Osteoblast (primary cell): ENCODE measurements around the gene NTRK2. TPM values are rescaled to one million over a fixed set of nuclear protein-coding genes. Genes with fewer than 3 reads are reported as not detected.

Experiments used
- DNase-seq: peaks from one replicate; pipeline ENCODE4 v3.0.0; 2011; ENCODE audit warnings: low spot score, mixed read lengths; ENCODE audit not compliant: insufficient read length; ENCODE audit errors: missing footprints
- H2AFZ ChIP-seq: 2 replicates; pipeline ENCODE4 v1.6.0; 2011; ENCODE audit warnings: mild to moderate bottlenecking, low read length
- H3K27ac ChIP-seq: 2 replicates; pipeline ENCODE4 v1.5.1; 2011; ENCODE audit warnings: mild to moderate bottlenecking, low read depth, low read length, moderate library complexity
- H3K27me3 ChIP-seq: 2 replicates; pipeline ENCODE4 v1.6.0; 2012; ENCODE audit warnings: mild to moderate bottlenecking, control low read depth, inconsistent platforms, low read length, moderate library complexity; ENCODE audit not compliant: insufficient read depth
- H3K36me3 ChIP-seq: 2 replicates; pipeline ENCODE4 v1.5.1; 2011; ENCODE audit warnings: mild to moderate bottlenecking, low read length, control low read depth, moderate library complexity; ENCODE audit not compliant: insufficient read depth
- H3K4me1 ChIP-seq: 2 replicates; pipeline ENCODE4 v1.5.1; 2011; ENCODE audit warnings: mild to moderate bottlenecking, low read length, control low read depth, moderate library complexity; ENCODE audit not compliant: insufficient read depth
- H3K4me2 ChIP-seq: 2 replicates; pipeline ENCODE4 v1.6.0; 2011; ENCODE audit warnings: mild to moderate bottlenecking, low read length; ENCODE audit not compliant: insufficient read depth
- H3K4me3 ChIP-seq: fragments of 200-600 bp; sonication (generic); 3 replicates; pipeline ENCODE4 v1.5.1; 2012; ENCODE audit warnings: mild to moderate bottlenecking, low read length, inconsistent platforms; ENCODE audit not compliant: insufficient read depth
- H3K79me2 ChIP-seq: 2 replicates; pipeline ENCODE4 v1.6.0; 2012; ENCODE audit warnings: mild to moderate bottlenecking, low read length, control low read depth, inconsistent platforms; ENCODE audit not compliant: insufficient read depth
- H3K9me3 ChIP-seq: 2 replicates; pipeline ENCODE4 v1.5.1; 2011; ENCODE audit warnings: low read depth, low read length, control low read depth
- H4K20me1 ChIP-seq: 2 replicates; pipeline ENCODE4 v1.6.0; 2012; ENCODE audit warnings: mild to moderate bottlenecking, low read length, control low read depth; ENCODE audit not compliant: insufficient read depth
- CTCF ChIP-seq: IDR thresholded peaks from 2 replicates; pipeline ENCODE4 v1.5.1; 2011; ENCODE audit warnings: mild to moderate bottlenecking, low read depth, low read length, moderate library complexity; ENCODE audit errors: extremely low read depth
- total RNA-seq: library from RNA; depleted of rRNA; stranded (reverse); fragments of >200 nt; gene quantifications from 2 replicates; pipeline ENCODE4 v1.2.3, GENCODE V29; 2012

Gene NTRK2
- total RNA-seq, 1 donor = 3.3 TPM

GRCh38 chr9:84636436-84636835 is 33.1 kb upstream of the NTRK2 start:
- Histone ChIP-seq H4K20me1 (no peaks in the 10 kb centered on the region), H3K4me3 (no peak overlapping the region), H3K27me3 (no peaks in the 10 kb centered on the region), H3K79me2 (no peaks in the 10 kb centered on the region), H2AFZ (no peak overlapping the region), H3K36me3 (no peaks in the 10 kb centered on the region), H3K4me2 (no peak overlapping the region), H3K27ac (no peak overlapping the region), H3K9me3 (no peaks in the 10 kb centered on the region), H3K4me1 (no peaks in the 10 kb centered on the region)
- no peak for DNase-seq
- TF ChIP-seq CTCF = no peak

DNA sequence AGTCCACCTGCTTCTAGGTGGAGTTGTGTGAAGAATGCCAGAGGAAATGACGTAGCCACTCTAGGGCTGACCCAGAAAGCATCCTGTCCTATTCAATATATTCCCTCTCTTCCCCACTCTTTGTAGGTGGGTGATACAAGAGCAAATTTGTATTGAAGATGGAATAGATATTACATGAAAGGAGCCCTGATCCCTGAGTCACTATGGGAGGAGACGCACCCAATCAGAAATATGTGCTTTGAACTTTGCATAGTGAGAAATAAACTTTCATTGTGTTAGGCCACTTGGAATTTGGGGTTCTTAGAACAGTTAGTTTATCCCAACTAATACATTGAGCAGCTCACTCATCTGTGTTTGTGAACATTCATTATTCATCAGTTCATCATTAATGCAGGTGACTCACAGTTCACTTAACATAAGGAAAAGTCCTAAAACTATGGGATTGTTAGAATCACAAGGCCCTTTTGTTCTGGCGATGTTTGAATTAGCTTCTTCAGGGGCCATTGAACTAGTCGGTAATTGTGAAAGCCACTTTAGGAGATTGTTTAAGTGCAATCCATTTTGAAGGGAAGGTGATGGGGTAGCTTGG is 26.9 kb upstream of the NTRK2 start:
- Histone ChIP-seq H2AFZ (no peak overlapping the region), H3K4me2 (no peak overlapping the region), H3K9me3 (no peaks in the 10 kb centered on the region), H3K79me2 (no peaks in the 10 kb centered on the region), H3K27me3 (no peaks in the 10 kb centered on the region), H3K36me3 (no peaks in the 10 kb centered on the region), H3K4me1 (no peaks in the 10 kb centered on the region), H4K20me1 (no peaks in the 10 kb centered on the region), H3K4me3 (no peak overlapping the region), H3K27ac (no peak overlapping the region)
- no peak for TF ChIP-seq CTCF
- no peak for DNase-seq

DNA sequence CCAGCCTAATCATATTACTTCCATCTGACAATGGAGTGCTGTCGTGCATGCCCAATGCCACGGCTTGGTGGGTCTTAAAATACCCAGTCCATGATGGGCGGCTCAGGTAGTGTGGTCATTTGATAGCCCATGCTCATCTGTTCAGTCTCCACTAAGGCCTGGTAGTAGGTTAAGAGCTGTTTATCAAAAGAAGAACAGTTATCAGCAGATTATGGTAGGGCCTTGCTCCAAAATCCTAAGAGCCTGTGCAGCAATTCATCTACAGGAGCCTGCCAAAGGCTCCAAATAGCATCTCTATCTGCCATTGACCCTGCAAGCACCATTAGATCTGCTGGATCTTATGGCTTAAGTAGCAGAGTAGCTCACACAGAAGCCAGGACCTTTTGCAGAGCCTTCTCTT is 21.8 kb upstream of the NTRK2 start:
- Histone ChIP-seq H3K27me3 (no peaks in the 10 kb centered on the region), H4K20me1 (no peaks in the 10 kb centered on the region), H3K9me3 (no peaks in the 10 kb centered on the region), H3K36me3 (no peaks in the 10 kb centered on the region), H2AFZ (no peak overlapping the region), H3K79me2 (no peaks in the 10 kb centered on the region), H3K27ac (no peak overlapping the region), H3K4me2 (no peak overlapping the region), H3K4me1 (no peaks in the 10 kb centered on the region), H3K4me3 (no peak overlapping the region)
- no peak for DNase-seq
- no peak for TF ChIP-seq CTCF

- no peak for TF ChIP-seq CTCF
- no peak overlapping the region for H2AFZ ChIP-seq
- H3K36me3 ChIP-seq = no peaks in the 10 kb centered on the region
- H3K9me3 ChIP-seq = no peaks in the 10 kb centered on the region
- no peaks in the 10 kb centered on the region for H3K79me2 ChIP-seq
- DNase-seq = no peak
- H3K4me3 ChIP-seq = no peak overlapping the region
- no peaks in the 10 kb centered on the region for H3K27me3 ChIP-seq
- no peak overlapping the region for H3K4me2 ChIP-seq
- H3K27ac ChIP-seq = no peak overlapping the region
- H3K4me1 ChIP-seq = no peaks in the 10 kb centered on the region
- no peaks in the 10 kb centered on the region for H4K20me1 ChIP-seq
Measured at GRCh38 chr9:84652496-84653120, 16.9 kb upstream of the NTRK2 start.
